GM10847 (cell line): Measurements from ENCODE around the gene ANKMY1.
A peak's percentile ranks its signal among the peaks of the same experiment; 100 is the strongest.

Experiments
- POLR2A ChIP-seq: IDR thresholded peaks from 2 replicates; pipeline ENCODE4 v1.6.1; 2011; ENCODE audit not compliant: insufficient read length; ENCODE audit errors: extremely low read depth

ANKMY1 gene

DNA sequence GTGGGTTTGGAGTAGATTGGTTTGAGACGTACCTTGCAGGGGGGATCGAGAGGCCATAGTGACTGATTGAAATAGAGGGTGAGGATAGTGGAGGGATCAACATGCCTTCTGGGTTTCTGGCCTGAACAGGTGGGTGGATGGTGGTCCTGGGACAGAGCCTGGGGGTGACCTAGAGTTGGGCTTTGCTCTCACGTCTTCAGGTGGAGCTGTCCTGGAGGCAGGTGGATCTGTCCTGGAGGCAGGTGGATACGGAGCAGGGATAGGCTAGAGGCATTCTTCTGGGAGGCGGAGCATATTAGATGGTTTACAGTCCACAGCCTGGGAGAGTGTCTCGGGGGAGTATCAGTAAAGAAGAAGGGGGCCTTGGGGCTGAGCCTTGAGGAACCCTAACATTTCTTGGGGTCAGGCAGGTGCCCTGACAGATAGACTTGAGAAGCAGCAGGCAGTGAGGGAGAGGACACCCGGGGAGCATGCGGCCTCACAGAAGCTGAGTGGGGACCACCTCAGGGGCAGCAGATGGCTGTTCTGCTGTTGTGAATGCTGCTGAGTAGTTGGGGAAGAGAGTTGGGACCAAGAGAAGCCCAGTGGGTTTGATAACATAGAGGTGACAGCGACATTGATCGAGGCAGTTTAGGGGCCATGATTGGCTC, 30.3 kb upstream of the ANKMY1 start:
- no peak for TF ChIP-seq POLR2A

- no peak for TF ChIP-seq POLR2A
Measured at GRCh38 chr2:240586919-240587800, 29.4 kb upstream of the ANKMY1 start.

- TF ChIP-seq POLR2A, result peak; percentile 72
Measured at GRCh38 chr2:240586198-240586918, 28.6 kb upstream of the ANKMY1 start, which contains the start of gene CAPN10. Gene CAPN10 (plus strand): TSS chr2:240586734. CDS start chr2:240586912, 178 bp downstream.

DNA sequence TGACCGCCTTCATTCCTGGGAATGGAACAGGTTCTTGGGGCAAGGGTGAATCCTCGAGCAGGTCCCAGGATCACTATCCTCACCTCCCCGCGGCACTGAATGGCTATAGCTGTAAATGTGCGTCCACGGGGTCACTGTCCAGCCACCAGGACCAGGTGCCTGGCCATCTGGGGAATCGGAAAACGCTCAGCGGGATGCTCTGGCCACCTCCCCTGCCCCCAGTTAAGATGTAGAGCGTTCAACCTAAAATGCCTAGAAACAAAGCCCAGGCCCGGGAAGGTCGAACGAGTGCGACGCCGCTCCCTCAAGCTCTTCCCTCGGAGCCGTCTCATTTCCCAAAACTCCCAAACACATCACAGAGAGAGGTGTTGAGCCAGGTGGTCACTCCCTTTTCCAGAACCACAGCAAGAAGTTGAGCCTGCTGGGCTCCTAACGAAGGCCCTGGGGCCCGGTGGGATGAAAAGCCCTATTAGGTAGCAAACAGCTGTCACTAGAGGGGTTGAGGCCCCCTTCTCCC, 28.0 kb upstream of the ANKMY1 start:
- no peak for TF ChIP-seq POLR2A

DNA sequence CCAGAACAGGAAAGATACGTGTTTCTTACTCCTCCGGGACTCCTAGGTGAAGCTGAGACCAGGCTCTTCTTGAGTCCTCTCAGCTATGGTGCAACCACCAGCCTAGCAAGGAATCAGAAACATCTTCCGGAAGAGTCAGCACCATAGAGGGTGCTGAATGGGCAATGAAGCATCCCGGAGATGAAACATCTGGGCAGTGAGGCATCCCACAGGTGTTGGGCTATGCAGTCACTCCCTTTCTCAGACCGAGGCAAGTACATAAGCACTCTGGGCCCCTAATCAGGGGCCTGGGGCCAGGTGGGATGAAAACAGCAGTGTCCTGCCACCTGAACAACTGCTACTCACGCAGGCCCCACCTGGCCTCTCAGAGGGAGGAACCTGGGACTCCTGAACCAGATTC, 27.3 kb upstream of the ANKMY1 start:
- no peak for TF ChIP-seq POLR2A

GRCh38 chr2:240584486-240585031, 26.8 kb upstream of the ANKMY1 start:
- TF ChIP-seq POLR2A, result peak; percentile 70

GRCh38 chr2:240583774-240584173, 26.0 kb upstream of the ANKMY1 start:
- no peak for TF ChIP-seq POLR2A

GRCh38 chr2:240582781-240583180, 25.0 kb upstream of the ANKMY1 start:
- TF ChIP-seq POLR2A, result no peak

DNA sequence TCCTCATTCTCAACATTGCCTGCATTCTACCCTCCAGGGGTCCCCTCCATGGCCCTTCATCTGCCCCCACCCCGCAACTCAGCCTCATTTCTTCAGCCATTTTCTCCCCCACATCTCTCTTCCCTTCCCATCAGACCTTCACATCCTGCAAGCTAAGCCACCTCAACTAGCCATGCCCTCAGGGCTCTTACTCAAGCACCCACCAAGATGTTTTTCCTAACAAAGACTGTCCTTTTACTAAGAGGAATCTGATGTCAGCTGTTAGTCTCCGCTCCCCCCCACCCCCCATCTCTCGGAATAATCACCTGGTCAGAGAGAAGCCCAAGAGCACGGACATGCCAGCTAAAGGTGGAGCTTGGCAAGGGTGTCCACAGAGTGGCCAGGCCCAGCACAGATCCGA, 24.0 kb upstream of the ANKMY1 start:
- no peak for TF ChIP-seq POLR2A

- TF ChIP-seq POLR2A, result no peak
Measured at GRCh38 chr2:240579771-240580614, 22.2 kb upstream of the ANKMY1 start.

GRCh38 chr2:240579071-240579762, 21.4 kb upstream of the ANKMY1 start:
- TF ChIP-seq POLR2A, result no peak

DNA sequence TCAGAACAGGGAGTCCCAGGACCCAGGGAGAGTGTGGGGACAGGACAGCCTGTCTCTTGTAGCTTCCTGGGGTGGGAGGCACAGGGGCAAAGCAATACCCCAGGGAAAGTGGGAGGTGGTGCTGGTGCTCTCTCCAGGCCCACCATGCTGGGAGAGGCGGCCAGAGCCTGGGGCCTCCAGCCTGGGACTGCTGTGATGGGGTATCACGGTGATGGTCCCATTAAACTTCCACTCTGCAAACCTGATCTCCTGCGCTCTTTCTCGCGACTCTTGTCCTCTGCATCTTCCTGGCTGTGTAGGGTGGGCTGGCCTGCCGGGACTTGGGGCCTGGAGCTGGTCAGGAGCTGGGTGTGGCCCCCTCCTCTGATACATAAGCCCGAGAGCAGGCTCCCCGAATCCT, 20.7 kb upstream of the ANKMY1 start:
- TF ChIP-seq POLR2A, result no peak

DNA sequence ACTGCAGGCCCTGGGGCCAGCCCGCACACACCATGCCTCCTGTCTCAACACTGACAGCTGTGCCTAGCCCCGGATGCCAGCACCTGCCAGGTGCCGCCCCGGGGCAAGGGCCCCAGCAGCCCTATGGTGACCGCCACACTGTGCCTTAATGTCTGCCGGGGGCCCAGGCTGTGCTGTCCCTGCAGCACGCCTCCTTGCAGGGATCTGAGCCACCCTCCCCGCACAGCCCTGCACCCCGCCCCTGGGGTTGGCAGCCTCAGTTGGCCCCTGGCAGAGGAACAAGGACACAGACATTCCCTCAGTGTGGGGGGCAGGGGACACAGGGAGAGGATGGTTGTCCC, 20.3 kb upstream of the ANKMY1 start:
- no peak for TF ChIP-seq POLR2A
